Stimulated activated naive CD4-positive, alpha-beta T cell treated with Interleukin-2 at 50 U/mL for 16 hours (primary cell): ENCODE results near the gene IL9R.
"Not testable (repeated sequence)": the region's sequence is repeated elsewhere in the genome, so short reads cannot be mapped to it uniquely, and the experiment has no call there.

Experiments used
- DNase-seq: peaks from one replicate; lab custom pipeline; 2025; lab: John Stamatoyannopoulos, UW

IL9R gene

DNA sequence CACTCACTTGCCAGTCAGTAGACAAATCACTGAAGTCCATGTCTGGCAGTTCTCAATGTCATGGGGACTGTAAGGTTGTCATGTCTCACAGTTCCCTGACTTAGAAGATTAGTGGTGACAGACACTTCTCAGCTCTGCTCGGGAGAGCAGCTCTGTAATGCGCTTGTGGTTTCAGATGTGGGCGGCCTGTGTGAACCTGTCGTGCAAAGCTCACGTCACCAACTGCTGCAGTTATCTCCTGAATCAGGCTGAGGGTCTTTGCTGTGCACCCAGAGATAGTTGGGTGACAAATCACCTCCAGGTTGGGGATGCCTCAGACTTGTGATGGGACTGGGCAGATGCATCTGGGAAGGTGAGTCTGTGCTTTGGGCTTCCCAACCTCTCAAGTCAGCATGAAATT, at the start of gene IL9R:
IL9R (plus strand) TSS at position 261 of the 400 bp plus-strand sequence; CDS start at position 325, 64 bp downstream.
- DNase-seq, result no peak

DNA sequence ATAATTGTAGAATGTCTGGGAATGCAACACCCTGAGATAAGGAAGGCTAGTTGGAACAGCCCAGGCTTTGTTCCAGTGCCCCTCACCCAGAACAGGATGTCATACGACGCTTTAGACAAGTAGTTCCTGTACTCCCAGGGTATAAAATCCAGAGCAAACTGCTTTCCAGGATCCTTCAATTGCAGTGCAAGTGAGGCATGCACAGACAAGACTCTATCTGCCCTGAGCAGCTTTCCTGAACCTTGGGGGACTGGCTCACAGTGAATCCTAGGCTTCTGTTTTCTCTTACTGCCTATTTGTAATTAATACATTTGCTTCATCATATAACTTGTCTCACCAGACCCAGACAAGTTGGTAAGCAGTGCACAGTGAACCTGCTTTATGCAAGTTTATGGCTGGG, 48.4 kb upstream of the IL9R start:
- no peak for DNase-seq

DNA sequence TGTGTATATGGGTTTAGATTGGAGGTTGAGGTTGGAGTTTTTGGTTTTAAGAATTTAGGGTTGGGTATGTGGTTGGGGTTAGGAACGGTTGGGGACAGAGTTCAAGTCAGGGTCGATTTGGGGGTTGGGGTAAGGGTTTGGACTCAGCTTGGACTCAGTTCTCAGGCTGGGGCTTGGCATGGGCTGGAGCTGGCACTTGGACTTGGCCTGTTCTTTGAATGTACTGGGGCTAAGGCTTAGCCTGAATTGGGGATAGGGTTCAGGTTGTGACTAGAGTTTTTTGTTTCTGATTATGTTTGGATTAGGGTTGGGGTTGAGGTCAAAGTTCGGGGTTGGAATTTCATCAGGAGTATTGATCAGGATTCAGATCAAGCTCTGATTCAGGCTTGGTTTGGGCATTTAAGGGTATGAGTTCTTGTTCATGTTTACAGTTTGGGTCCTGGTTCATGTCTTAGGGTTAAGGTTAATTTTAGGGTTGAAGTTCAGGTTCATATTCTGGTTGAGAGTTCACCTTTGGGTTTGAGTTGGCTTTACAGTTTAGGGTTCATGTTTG, 46.2 kb upstream of the IL9R start:
- DNase-seq, result no peak

DNA sequence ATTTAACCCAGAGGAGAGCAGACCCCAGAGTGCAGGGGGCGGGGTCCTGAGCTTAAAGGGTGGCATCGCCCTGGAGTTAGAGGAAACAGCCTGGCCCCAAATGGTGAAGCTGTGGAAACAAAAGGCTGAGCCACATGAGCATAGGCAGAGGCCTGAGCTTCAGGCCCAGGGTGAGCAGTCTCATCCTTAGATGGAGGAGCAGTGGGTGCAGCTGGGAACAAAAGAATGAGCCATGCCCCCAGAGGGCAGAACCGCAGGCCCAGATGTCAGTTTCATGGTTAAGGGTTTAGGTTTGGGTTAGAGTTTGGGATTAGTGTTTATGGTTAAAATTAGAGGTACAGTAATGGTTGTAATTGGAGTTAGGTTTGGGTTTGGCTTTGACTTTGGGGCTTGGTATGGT, 44.4 kb upstream of the IL9R start:
- no peak for DNase-seq

- DNase-seq, result no peak
Observed at GRCh38 chrX:155954793-155955192, 42.7 kb upstream of the IL9R start.

DNA sequence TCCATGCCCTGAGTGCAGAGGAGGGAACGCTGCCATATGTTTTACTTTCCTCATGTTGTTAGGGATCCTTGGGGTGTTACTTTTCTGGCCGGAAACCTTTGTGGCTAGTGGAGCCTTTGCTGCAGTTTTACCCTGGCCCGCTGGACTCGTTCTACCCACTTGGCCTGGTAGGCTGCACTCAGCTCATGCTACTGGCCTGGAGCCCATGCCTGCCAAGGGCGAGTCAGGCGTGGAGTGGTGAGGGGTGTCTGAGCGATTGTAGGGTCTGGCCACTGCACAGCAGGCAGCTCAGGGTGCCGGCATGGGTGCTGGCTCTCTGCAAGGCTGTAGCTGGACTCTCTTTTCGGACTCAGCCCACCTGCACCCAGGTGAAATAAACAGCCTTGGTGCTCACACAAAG, 41.4 kb upstream of the IL9R start:
- no peak for DNase-seq

GRCh38 chrX:155956649-155957048, 40.8 kb upstream of the IL9R start:
- no peak for DNase-seq

GRCh38 chrX:155957843-155958242, 39.7 kb upstream of the IL9R start:
- DNase-seq, result no peak

GRCh38 chrX:155959018-155959587, 38.4 kb upstream of the IL9R start:
- no peak for DNase-seq

DNA sequence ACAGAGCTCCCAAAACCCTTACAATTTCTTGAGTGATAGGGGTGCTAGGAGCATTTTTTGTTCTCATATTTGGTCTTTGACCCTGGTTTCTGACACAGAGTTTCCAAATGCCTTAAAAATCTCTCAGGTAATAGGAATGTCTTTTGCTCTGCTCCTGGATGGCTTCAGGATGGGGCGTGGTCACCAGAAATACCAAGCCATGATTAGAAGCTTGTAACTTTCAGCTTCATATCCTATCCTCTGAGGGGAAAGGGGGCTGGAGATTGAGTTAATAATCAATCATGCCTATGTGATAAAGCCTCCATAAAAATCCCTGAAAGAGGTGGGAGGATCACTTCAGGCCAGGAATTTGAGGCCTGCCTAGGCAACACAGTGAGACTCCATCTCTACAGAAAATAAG, 34.6 kb upstream of the IL9R start:
- DNase-seq, result no peak

GRCh38 chrX:155966876-155967275, 30.6 kb upstream of the IL9R start:
- no peak for DNase-seq

DNA sequence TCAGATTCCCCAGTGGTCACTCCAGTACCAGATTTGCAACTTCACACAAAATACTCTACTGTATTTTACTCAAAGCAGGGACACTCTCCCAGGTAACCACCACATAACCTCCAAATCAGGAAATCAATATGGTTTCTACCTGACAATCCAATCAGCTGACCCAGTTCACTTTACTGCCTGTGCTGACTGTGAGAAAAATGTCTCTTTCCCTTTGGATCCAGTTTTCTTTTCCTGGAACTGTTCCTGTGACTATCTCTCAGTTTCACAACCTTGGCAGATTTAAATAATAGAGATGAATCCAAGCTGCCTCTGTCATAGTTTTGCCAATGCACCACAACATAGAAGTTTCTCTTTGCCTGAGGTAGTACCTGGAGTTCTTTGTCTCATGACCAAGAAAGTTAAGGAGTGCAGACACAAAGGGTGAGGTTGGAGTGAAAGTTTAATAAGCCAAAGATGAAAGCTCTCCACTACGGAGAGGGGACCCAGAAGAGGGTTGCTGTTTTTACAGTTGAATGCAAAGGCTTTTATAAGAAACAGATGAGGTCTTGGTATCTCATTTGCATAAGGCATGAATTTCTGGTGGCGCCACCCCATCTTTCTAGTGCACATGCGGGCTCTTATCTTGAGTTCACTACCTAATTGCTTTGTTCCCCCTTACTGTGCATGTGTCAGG, 29.7 kb upstream of the IL9R start:
- DNase-seq, result no peak

DNA sequence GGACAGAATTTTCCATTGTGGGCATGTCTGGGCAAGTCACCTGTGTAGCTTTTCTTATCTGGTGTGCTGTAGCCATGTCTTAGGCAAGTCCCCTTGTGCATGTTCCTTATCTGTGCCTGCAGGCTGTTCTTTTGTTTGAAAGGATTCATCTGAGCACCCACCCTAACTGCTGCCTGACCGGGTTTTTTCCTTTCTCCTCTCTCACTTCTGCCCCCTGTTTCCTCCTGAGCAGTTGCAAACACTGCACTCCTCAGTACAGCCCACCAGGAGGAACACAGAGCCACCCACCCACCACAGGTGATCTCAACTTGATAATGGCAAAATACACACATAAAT, 29.2 kb upstream of the IL9R start:
- no peak for DNase-seq

DNA sequence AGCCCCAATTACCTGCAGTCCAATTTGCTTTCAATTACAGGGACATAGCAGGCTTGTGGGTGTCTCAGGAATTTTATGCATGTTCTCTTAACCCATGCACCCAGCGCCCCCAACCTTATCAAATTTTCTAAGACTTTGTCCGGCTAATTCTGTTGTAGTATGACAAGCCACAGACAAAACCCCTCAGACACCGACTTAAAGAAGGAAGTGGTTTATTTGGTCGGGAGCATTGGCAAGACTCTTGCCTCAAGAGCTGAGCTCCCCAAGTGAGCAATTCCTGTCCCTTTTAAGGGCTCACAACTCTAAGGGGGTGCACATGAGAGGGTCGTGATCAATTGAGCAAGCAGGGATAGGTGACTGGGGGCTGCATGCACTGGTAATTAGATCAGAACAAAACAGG, 28.7 kb upstream of the IL9R start:
- DNase-seq, result no peak

DNA sequence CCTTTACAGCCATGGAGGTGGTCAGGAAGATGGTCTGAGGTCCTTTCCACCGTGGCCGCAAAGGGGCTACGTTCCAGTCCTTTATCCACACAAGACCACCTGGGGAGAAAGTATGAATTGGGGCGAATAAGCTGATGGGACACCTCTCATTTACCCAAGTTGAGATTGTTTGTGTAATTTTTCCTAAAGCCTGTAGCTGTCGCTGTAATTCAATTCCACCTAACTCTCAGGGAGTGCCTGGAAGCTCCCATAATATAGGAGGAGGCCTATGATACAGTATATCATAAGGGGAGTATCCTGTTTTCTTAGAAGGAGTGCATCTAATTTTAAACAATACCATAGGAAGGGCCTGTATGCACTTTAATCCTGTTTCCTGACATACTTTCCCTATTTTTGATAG, 25.8 kb upstream of the IL9R start:
- DNase-seq, result not testable (repeated sequence)

DNA sequence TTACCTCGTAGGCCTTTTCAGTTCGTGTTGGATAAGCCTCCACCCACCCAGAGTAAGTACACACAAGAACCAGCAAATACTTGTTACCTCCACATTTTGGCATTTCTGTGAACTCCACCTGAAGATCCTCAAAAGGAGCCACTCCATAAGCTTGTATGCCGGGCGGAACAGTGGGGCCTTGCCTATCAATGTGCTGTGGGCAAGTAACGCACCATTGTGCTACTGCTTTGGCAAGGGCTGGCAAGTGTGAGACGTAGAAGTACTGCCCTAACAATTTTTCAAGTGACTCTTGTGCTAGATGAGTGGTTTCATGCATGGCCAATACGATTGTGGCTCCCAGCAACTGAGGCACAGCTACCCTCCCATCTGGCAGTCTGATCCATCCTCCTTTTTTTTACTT, 25.3 kb upstream of the IL9R start:
- DNase-seq, result not testable (repeated sequence)

GRCh38 chrX:155983326-155983725, 14.2 kb upstream of the IL9R start:
- DNase-seq, result no peak

DNA sequence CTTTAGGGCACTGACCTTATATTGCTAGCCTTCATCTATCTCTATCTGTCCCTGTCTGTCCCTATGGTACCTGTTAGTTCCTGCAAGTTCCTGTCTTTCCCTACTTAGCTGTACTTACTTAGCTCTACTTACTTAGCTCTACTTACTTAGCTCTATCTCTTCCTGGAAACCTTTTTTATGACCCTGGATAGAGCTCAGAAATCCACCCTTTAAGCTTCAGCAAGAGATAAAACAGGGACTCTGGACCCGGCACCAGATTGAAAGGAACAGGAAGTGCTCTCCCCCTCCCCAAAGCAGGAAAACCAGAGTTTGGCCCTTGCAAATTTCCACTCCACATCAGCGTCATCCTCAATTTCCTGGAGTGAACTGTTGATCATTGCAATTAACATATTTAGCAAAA, 12.3 kb upstream of the IL9R start:
- DNase-seq, result no peak

DNA sequence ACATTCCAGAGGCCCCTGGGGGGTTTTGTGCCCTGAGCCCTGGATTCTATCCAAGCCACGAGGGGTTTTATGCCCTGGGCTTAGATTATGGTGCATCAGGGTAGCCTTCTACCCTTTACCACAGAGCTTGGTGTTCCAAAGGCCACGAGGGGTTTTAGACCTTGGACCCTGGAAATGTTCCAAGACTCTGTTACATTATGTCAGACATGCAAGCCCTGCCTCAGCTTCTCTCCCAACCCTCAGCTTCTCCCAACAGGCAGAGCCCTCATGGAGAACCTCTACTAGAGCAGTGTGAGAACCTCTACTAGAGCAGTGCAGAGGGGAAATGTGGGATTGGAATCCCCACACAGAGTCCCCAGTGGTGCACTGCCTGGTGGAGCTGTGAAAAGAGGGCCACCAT, 10.5 kb upstream of the IL9R start:
- not testable (repeated sequence) for DNase-seq

GRCh38 chrX:155988859-155989258, 8.6 kb upstream of the IL9R start:
- no peak for DNase-seq

DNA sequence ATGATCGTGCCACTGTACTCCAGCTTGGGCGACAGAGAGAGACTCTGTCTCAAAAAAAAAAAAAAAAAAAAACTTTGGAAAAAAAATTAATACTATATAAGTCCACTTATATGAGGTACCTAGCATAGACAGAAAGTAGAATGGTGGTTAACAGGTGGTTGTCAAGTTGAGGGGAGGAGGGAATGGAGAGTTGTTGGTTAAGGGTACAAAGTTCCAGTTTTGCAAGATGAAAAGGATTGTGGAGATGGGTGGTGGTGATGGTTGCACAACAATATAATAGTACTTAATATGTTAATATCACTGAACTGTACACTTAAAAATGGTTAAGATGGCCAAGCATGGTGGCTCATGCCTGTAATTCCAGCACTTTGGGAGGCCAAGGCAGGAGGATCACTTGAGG, 4.1 kb upstream of the IL9R start:
- DNase-seq, result no peak

GRCh38 chrX:155995321-155995875, 2.1 kb upstream of the IL9R start:
- DNase-seq, result no peak

- DNase-seq, result no peak
Observed at GRCh38 chrX:155998116-155998515, 620 bp downstream of the IL9R start.
